Activated T-helper 1 cell treated with anti-CD3 and anti-CD28 coated beads, Interleukin-2, amount 50 U/mL, for 16 hours (primary cell): ENCODE data around the gene ATP13A2.

Experiments used
- DNase-seq, 2 donors: peaks; one replicate each; pipeline ENCODE4 v3.0.0-alpha.2; 2020; ENCODE audit warnings: low read depth in 1 of 2, low spot score in 1 of 2

Gene ATP13A2

GRCh38 chr1:17004466-17005364 lies 7.0 kb downstream of the ATP13A2 start:
- no peak for DNase-seq

GRCh38 chr1:17002524-17002902 lies 9.2 kb downstream of the ATP13A2 start:
- no peak for DNase-seq

GRCh38 chr1:17001760-17002523 lies 9.8 kb downstream of the ATP13A2 start:
- DNase-seq, result no peak

GRCh38 chr1:16999863-17000262 lies 11.9 kb downstream of the ATP13A2 start:
- DNase-seq, result no peak

- no peak for DNase-seq
Measured at GRCh38 chr1:16998589-16998988, 13.1 kb downstream of the ATP13A2 start.

GRCh38 chr1:16996845-16997244 lies 14.9 kb downstream of the ATP13A2 start:
- DNase-seq, result no peak

GRCh38 chr1:16993521-16994038 lies 18.1 kb downstream of the ATP13A2 start:
- no peak for DNase-seq

GRCh38 chr1:16992675-16993074 lies 19.1 kb downstream of the ATP13A2 start:
- DNase-seq, result no peak

- no peak for DNase-seq
Measured at GRCh38 chr1:16992102-16992501, 19.6 kb downstream of the ATP13A2 start.

- DNase-seq, result no peak
Measured at GRCh38 chr1:16991571-16991970, 20.2 kb downstream of the ATP13A2 start.

GRCh38 chr1:16989676-16990391 lies 21.9 kb downstream of the ATP13A2 start:
- DNase-seq, result no peak

GRCh38 chr1:16988210-16988609 lies 23.5 kb downstream of the ATP13A2 start:
- DNase-seq, result no peak

GRCh38 chr1:16986962-16987361 lies 24.8 kb downstream of the ATP13A2 start:
- DNase-seq, result no peak

- no peak for DNase-seq
Measured at GRCh38 chr1:16986560-16986959, 25.2 kb downstream of the ATP13A2 start.

GRCh38 chr1:16986113-16986512 lies 25.6 kb downstream of the ATP13A2 start:
- no peak for DNase-seq

- no peak for DNase-seq
Measured at GRCh38 chr1:16984717-16985116, 27.0 kb downstream of the ATP13A2 start.

- DNase-seq, result no peak
Measured at GRCh38 chr1:16983649-16984048, 28.1 kb downstream of the ATP13A2 start.

GRCh38 chr1:16982902-16983301 lies 28.8 kb downstream of the ATP13A2 start:
- no peak for DNase-seq

GRCh38 chr1:16981269-16981849 lies 30.4 kb downstream of the ATP13A2 start:
- no peak for DNase-seq

GRCh38 chr1:16980473-16981268 lies 31.1 kb downstream of the ATP13A2 start, which contains the start of gene MFAP2:
TSS of gene MFAP2 (minus strand) at chr1:16980620. CDS start at chr1:16978273, 2,347 bp downstream.
- no peak for DNase-seq
